ENCODE results near the gene ZNF23. TPM values are rescaled to one million over a fixed set of nuclear protein-coding genes. Genes with fewer than 3 reads are reported as not detected.

Gene ZNF23
- total RNA-seq, 1 donor from 2014 or later: 10.5 TPM

DNA sequence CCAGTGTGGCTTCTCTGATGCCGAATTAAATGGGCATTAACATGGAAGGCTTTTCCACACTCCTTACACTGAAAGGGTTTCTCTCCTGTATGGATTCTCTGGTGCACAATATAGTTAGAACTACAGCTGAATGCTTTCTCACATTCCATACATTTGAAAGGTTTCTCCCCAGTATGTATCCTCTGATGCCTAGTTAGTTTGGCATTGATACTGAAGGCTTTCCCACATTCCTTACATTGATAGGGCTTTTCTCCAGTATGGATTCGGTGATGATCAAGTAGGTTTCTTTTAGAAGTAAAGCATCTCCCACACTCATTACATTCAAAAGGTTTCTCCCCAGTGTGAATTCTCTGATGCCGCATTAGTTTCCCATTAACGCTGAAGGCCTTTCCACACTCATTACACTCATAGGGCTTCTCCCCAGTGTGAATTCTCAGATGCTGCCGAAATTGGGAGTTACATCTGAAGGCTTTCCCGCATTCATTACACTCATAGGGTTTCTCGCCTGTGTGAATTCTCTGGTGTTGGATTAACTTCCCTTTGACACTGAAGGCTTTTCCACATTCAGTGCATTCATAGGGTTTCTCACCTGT, 13.7 kb downstream of the ZNF23 start:
- peaks cover 58% of the 10 kb centered on the region for H3K9me3 Mint-ChIP-seq (ENCODE audit: unreplicated experiment)

DNA sequence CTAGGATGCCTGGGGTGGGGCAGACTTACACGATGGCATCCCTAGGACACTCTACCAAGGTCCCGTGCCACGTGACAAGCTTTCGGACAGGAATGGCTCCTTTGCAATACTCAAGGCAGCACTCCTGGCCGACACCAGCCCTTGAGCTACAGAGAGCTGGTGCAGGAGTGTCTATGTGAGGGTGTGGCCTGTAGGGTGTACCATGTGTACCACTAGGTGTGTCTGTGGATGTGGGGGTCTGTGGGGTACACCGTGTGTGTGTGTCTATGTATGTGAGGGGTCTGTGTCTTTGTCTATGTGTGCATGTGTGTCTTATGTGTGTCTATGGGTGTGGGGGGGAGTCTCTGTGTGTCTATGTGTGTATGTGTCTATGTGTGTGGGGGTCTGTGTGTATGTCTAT, 18.3 kb downstream of the ZNF23 start:
- Mint-ChIP-seq H3K27ac (ENCODE audit: unreplicated experiment) (no peak overlapping the region), H3K4me3 (ENCODE audit: unreplicated experiment) (no peak overlapping the region), H3K9me3 (ENCODE audit: unreplicated experiment) (peaks cover 31% of the 10 kb centered on the region), H3K36me3 (ENCODE audit: unreplicated experiment) (peaks cover 16% of the 10 kb centered on the region), H3K4me1 (ENCODE audit: unreplicated experiment) (no peaks in the 10 kb centered on the region), H3K27me3 (ENCODE audit: unreplicated experiment) (no peaks in the 10 kb centered on the region)
- TF ChIP-seq, protein P1, sequence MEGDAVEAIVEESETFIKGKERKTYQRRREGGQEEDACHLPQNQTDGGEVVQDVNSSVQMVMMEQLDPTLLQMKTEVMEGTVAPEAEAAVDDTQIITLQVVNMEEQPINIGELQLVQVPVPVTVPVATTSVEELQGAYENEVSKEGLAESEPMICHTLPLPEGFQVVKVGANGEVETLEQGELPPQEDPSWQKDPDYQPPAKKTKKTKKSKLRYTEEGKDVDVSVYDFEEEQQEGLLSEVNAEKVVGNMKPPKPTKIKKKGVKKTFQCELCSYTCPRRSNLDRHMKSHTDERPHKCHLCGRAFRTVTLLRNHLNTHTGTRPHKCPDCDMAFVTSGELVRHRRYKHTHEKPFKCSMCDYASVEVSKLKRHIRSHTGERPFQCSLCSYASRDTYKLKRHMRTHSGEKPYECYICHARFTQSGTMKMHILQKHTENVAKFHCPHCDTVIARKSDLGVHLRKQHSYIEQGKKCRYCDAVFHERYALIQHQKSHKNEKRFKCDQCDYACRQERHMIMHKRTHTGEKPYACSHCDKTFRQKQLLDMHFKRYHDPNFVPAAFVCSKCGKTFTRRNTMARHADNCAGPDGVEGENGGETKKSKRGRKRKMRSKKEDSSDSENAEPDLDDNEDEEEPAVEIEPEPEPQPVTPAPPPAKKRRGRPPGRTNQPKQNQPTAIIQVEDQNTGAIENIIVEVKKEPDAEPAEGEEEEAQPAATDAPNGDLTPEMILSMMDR (IDR thresholded peaks at IDR 0.05): no peak
- DNase-seq (ENCODE audit: extremely low spot score, unreplicated experiment): peak; percentile 76

More for the DNA sequence above, 13.7 kb downstream of the ZNF23 start:
- DNase-seq (ENCODE audit: extremely low spot score, unreplicated experiment): no peak
- TF ChIP-seq, protein P1 (IDR thresholded peaks at IDR 0.05): no peak
- H3K4me3 Mint-ChIP-seq (ENCODE audit: unreplicated experiment): no peak overlapping the region
- H3K4me1 Mint-ChIP-seq (ENCODE audit: unreplicated experiment): no peaks in the 10 kb centered on the region
- H3K36me3 Mint-ChIP-seq (ENCODE audit: unreplicated experiment): peaks cover 63% of the 10 kb centered on the region
- H3K27ac Mint-ChIP-seq (ENCODE audit: unreplicated experiment): no peak overlapping the region
- no peaks in the 10 kb centered on the region for H3K27me3 Mint-ChIP-seq (ENCODE audit: unreplicated experiment)

DNA sequence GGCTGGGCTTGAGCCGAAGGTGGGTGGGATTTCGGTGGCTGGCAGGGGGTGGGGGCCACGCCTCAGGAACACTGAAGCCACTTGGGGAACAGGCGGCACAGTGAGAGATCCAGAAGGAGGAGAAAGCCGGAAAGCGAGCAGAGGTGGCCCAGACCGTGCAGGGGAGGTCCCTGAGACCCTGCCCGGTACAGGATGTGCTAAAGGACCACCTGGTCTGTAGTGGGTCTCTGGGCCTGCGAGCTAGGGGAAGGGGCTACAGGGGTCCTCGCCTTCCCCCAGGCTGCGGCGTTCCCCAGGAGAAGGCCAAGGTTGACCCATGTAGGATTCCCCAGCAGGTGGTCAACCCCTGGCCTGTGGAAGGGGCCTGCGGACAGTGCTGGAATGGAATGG, 20.0 kb downstream of the ZNF23 start, which contains the start of gene TLE7:
TSS of gene TLE7 (minus strand) at position 4 of the 390 bp plus-strand sequence. CDS start 8,730 bp downstream, outside the sequence.
- no peak within 1 kb of the TSS for H3K27ac Mint-ChIP-seq (ENCODE audit: unreplicated experiment)
- no peak within 1 kb of the TSS for H3K4me3 Mint-ChIP-seq (ENCODE audit: unreplicated experiment)
- H3K36me3 Mint-ChIP-seq (ENCODE audit: unreplicated experiment): no peaks in the 10 kb centered on the region

DNA sequence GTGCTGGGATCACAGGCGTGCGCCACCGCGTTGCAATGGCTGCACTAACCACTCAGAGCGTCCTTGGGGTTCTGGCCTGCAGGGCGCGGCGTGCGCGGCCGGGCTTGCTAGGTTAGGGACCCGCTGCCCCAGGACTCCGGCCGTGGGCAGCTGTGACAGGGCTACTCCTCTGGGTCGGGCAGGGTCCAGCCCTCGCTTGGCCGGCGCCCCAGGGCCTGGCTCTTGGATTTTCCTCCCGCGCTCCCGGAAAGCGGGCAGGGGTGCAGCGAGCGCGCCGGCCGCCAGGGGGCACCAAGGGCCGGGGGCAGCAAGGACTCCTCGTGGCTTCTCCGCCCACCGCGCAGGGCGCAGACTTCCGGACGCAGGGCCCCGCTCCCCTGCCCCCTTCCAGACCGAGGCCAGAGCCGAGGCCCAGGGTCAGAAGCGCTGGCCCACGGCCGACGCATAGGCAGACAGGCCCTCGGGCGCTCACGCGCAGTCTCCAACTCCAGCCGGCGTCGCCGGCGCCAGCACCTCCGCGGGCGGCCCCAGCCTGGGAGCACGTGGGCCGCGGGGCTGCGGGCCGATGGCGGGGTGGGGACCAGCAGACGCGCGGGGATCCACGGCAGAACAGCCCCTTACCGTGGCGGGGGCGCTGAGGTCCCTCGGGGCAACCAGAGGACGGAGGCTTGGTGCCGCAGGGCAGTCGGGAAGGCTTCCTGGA, 20.5 kb downstream of the ZNF23 start:
- no peaks in the 10 kb centered on the region for H3K36me3 Mint-ChIP-seq (ENCODE audit: unreplicated experiment)
- no peaks in the 10 kb centered on the region for H3K27me3 Mint-ChIP-seq (ENCODE audit: unreplicated experiment)
- no peaks in the 10 kb centered on the region for H3K4me1 Mint-ChIP-seq (ENCODE audit: unreplicated experiment)
- no peak overlapping the region for H3K4me3 Mint-ChIP-seq (ENCODE audit: unreplicated experiment)
- TF ChIP-seq, protein P1 (IDR thresholded peaks at IDR 0.05): no peak
- no peak for DNase-seq (ENCODE audit: extremely low spot score, unreplicated experiment)
- no peak overlapping the region for H3K27ac Mint-ChIP-seq (ENCODE audit: unreplicated experiment)
- H3K9me3 Mint-ChIP-seq (ENCODE audit: unreplicated experiment): peaks cover 25% of the 10 kb centered on the region

More for the DNA sequence above, 20.0 kb downstream of the ZNF23 start, which contains the start of gene TLE7:
- no peaks in the 10 kb centered on the region for H3K4me1 Mint-ChIP-seq (ENCODE audit: unreplicated experiment)
- H3K27me3 Mint-ChIP-seq (ENCODE audit: unreplicated experiment): no peaks in the 10 kb centered on the region
- TF ChIP-seq, protein P1 (IDR thresholded peaks at IDR 0.05): no peak
- peak; percentile 68 for DNase-seq (ENCODE audit: extremely low spot score, unreplicated experiment)
- peaks cover 25% of the 10 kb centered on the region for H3K9me3 Mint-ChIP-seq (ENCODE audit: unreplicated experiment)

DNA sequence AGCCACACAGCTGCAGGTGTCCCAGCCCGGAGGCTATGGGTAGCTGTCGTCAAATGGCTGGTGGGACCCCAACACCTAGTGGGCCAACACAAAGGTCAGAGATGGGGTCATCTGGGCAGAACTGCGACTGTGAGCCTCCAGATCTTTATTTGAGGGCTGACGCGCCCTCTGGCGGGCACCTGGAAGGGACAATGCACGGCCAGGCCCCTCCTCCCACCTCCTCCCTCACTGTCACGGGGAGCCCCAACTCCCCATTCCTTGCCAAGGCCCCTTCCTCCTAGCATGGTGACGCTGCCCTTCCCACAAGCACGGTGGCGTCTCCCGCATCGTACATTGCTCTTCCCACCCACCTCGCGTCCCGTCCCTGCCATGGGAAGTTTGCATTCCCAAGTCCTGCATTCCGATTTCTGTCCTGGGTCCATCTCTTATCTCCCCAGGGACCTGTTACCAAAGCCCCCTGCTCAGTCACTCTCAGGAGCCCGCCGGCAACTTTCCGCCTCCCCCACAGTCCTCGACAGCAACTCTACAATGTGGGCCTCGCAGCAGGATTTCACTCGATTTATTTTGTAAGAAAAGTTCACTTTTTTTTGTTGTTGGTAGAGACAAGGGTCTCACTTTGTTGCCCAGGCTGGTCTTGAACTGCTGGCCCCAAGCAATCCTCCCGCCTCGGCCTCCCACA, 21.2 kb downstream of the ZNF23 start:
- Mint-ChIP-seq H3K9me3 (ENCODE audit: unreplicated experiment) (peaks cover 23% of the 10 kb centered on the region), H3K27me3 (ENCODE audit: unreplicated experiment) (no peaks in the 10 kb centered on the region), H3K4me3 (ENCODE audit: unreplicated experiment) (no peak overlapping the region), H3K4me1 (ENCODE audit: unreplicated experiment) (no peaks in the 10 kb centered on the region), H3K36me3 (ENCODE audit: unreplicated experiment) (no peaks in the 10 kb centered on the region), H3K27ac (ENCODE audit: unreplicated experiment) (no peak overlapping the region)
- DNase-seq (ENCODE audit: extremely low spot score, unreplicated experiment): no peak
- TF ChIP-seq, protein P1 (IDR thresholded peaks at IDR 0.05): no peak
